Neutrophil (primary cell): Measurements from ENCODE around the gene GET4.

Experiments used
- H3K27ac ChIP-seq: fragments of 200-600 bp; sonication (generic); 2 replicates; pipeline ENCODE4 v1.5.1; 2016; ENCODE audit warnings: mild to moderate bottlenecking, moderate library complexity
- H3K27me3 ChIP-seq: fragments of 200-600 bp; sonication (generic); 2 replicates; pipeline ENCODE4 v1.6.0; 2016; ENCODE audit warnings: mild to moderate bottlenecking
- H3K36me3 ChIP-seq: fragments of 200-600 bp; sonication (generic); 2 replicates; pipeline ENCODE4 v1.5.1; 2017
- H3K4me1 ChIP-seq, 2 experiments: fragments of 200-600 bp in 1 of 2; sonication (generic) in 1 of 2; 1 replicate in 1 of 2; 2 replicates in 1 of 2; pipeline versions ENCODE4 v1.5.1 to v1.6.1; 2013 to 2016; ENCODE audit warnings: low read depth in 1 of 2, low read length in 1 of 2, mild to moderate bottlenecking in 1 of 2, moderate library complexity in 1 of 2; ENCODE audit not compliant: control insufficient read depth in 1 of 2, insufficient read depth in 1 of 2
- H3K4me3 ChIP-seq, 2 experiments: fragments of 200-600 bp in 1 of 2; sonication (generic) in 1 of 2; 1 replicate in 1 of 2; 2 replicates in 1 of 2; pipeline ENCODE4 v1.5.1; 2013 to 2016; ENCODE audit warnings: low read depth in 1 of 2, low read length in 1 of 2, mild to moderate bottlenecking in 1 of 2, moderate library complexity in 1 of 2
- H3K9me3 ChIP-seq: fragments of 200-600 bp; sonication (generic); 2 replicates; pipeline ENCODE4 v1.5.1; 2016
- CTCF ChIP-seq: fragments of 200-600 bp; sonication (generic); IDR thresholded peaks from 2 replicates; pipeline ENCODE4 v1.5.1; 2016; ENCODE audit warnings: antibody characterized with exemption

GET4 gene

DNA sequence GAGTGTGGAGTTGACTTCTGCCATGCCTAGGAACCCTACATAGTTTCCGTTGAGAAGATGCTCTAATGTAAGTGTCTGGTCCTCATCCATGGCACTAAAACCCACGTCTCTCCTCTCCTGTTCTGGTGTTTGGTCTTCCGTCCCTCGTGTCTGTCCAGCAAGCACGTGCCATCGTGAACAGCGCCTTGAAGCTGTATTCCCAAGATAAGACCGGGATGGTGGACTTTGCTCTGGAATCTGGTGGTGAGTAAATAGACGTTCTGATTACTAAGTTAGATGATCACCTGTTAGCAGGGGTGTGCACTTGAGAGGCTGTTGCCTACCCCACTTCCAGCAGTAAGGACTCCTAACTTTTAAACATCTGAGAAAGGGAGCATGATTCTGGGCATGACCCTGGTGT, 15.1 kb upstream of the GET4 start:
- TF ChIP-seq CTCF = no peak
- H3K27ac ChIP-seq = no peak overlapping the region
- H3K27me3 ChIP-seq = no peaks in the 10 kb centered on the region
- H3K36me3 ChIP-seq = no peaks in the 10 kb centered on the region
- no peak overlapping the region for H3K4me3 ChIP-seq
- no peaks in the 10 kb centered on the region for H3K9me3 ChIP-seq
- H3K4me1 ChIP-seq = no peaks in the 10 kb centered on the region

DNA sequence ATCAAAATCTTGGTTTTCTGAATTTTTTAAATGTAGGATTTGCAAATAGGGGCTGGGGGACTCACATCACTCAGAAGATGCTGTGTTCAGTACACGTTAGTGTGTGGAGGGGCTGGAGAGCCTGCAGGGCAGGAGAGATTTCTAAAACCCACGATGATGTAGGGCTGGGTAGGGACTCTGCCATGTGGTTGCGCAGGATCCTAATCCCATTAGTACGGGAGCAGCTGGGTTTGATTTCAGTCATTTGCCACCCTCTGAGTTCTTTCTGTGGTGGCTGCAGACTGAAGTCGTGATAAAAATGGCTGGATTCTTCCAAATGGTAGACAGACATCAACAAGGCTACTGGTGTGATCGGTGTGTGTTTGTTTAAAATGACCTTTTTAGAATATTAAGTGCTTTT, 14.2 kb upstream of the GET4 start:
- H3K36me3 ChIP-seq = no peaks in the 10 kb centered on the region
- TF ChIP-seq CTCF = no peak
- H3K27me3 ChIP-seq = no peaks in the 10 kb centered on the region
- no peak overlapping the region for H3K27ac ChIP-seq
- H3K4me1 ChIP-seq = no peaks in the 10 kb centered on the region
- no peak overlapping the region for H3K4me3 ChIP-seq
- H3K9me3 ChIP-seq = no peaks in the 10 kb centered on the region

- no peaks in the 10 kb centered on the region for H3K27me3 ChIP-seq
- no peaks in the 10 kb centered on the region for H3K36me3 ChIP-seq
- H3K9me3 ChIP-seq = no peaks in the 10 kb centered on the region
- H3K4me1 ChIP-seq = no peaks in the 10 kb centered on the region
- no peak for TF ChIP-seq CTCF
- no peak overlapping the region for H3K4me3 ChIP-seq
- no peak overlapping the region for H3K27ac ChIP-seq
Observed at GRCh38 chr7:863106-863505, 13.2 kb upstream of the GET4 start.

DNA sequence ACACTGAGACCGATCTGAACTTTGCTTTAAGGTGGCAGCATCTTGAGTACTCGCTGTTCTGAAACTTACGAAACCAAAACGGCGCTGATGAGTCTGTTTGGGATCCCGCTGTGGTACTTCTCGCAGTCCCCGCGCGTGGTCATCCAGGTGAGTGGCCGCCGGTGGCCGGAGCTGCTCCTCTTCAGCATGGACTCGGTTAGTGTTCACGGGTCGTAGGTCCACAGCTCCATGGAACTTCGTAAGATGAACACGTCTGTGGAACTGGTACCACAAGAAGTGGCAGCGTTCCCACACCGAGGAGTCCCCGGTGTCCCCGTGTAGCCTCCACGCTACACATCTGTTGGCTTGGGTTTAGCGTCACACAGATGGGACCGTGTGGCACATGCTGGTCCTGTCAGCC, 10.4 kb upstream of the GET4 start:
- TF ChIP-seq CTCF = no peak
- no peak overlapping the region for H3K4me3 ChIP-seq
- no peaks in the 10 kb centered on the region for H3K4me1 ChIP-seq
- no peaks in the 10 kb centered on the region for H3K9me3 ChIP-seq
- H3K27ac ChIP-seq = no peak overlapping the region
- H3K36me3 ChIP-seq = no peaks in the 10 kb centered on the region
- H3K27me3 ChIP-seq = no peaks in the 10 kb centered on the region

DNA sequence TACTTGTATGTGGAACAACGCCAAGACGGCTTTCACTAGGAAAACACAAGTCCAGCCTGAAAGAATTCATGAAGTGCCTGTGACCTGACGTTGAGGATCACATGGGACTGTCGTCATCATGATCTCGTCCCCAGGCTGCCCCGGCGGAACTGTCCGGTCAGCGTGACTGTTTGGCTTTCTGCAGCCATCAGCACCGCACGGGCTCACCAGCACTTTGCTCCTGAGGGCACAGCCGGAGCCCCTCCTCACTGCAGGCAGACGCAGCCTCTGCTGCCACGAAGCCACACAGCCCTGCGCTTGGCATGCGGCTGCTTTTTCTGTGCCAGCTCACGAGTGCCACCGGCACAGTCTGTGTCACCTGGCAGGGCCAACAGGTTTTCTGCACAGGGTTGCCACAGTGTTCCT, 9.4 kb upstream of the GET4 start:
- H3K27me3 ChIP-seq = no peaks in the 10 kb centered on the region
- no peak for TF ChIP-seq CTCF
- H3K27ac ChIP-seq = no peak overlapping the region
- no peak overlapping the region for H3K4me3 ChIP-seq
- no peaks in the 10 kb centered on the region for H3K9me3 ChIP-seq
- H3K36me3 ChIP-seq = no peaks in the 10 kb centered on the region
- no peaks in the 10 kb centered on the region for H3K4me1 ChIP-seq
